ENCODE data around the gene OTX2. TPM values are rescaled to one million over a fixed set of nuclear protein-coding genes. Genes with fewer than 3 reads are reported as not detected.

OTX2 gene
- total RNA-seq, 1 experiment from 2014 or later = not detected

DNA sequence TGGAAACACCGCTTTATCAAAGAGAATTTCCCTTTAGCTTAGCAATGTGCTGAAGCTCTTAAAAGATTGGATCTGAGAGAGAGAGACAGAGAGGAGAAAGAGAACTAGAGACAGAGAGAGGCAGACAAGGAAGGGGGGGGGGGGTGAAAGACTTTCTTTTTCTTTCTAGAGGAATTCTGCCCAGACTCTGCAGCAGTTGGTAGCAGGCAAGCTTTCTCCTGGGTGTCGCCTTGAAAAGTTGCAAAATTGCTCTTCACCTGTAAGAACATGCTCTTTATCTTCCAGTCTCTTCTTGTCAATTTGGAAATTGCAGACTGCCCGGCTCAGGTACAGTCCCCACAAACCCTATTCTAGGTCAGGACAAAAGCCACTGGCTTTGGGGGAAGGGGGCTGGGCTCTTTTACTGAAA, 2.9 kb upstream of the OTX2 start (continued):
- no peak for TF ChIP-seq SRF (IDR thresholded peaks at IDR 0.05; ENCODE audit: low read depth)
- no peak for TF ChIP-seq ZNF274 (IDR thresholded peaks at IDR 0.05; ENCODE audit: low read depth, low read length)
- TF ChIP-seq YY1 (IDR thresholded peaks at IDR 0.05; ENCODE audit: extremely low read depth, insufficient replicate concordance, low read depth, low read length) = no peak
- TF ChIP-seq EGR1 (IDR thresholded peaks at IDR 0.05; ENCODE audit: low read depth) = no peak
- no peak for TF ChIP-seq TCF7L2 (IDR thresholded peaks at IDR 0.05; ENCODE audit: borderline replicate concordance, extremely low read depth, insufficient read depth, insufficient read length)
- TF ChIP-seq SIN3A (IDR thresholded peaks at IDR 0.05; ENCODE audit: low read depth) = no peak

DNA sequence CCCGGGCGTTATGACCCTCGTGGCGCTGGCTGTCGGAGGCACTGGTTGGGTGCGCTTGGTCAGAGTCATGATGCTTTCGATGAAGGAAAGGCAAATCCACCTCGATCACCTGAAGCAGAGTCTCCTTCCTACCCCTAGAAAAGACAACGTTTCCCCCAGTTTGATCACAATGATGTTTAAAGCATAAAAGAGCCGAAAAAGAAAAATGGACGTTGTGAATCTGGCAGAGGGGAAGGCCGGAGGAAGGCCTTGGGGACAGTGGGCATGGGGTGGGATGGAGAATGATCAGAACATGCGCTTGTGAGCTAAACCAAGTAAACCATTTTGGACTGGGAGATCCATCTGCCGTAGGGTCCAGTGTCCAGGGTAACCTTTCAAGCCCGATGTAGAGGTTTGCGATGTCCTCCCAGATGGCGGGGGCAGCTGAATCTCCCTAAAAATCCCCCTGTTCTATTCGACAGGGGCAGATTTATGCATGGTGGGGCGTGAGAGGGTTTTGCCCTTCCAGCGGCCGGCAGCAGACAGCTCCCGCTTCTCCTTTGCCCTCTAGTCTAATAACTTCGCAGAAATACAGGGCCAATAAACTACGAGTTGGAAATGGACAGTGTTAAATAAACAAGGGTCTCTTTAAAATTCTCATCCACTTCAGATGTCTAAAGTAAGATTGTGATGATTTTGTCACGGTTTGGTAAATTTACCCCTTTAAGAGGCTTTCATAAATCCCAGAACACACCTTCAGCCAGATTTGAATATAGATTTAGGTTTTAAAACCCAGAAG, 2.3 kb upstream of the OTX2 start:
- H4K20me1 ChIP-seq (ENCODE audit: insufficient read depth) = no peaks in the 10 kb centered on the region
- no TSS peak for BruUV-seq (replicated peaks)
- intact Hi-C loops (cut with micrococcal nuclease) = no loop called here
- no peak for ATAC-seq
- no peak overlapping the region for H3K27ac ChIP-seq (ENCODE audit: low read depth, low read length)
- H3K4me2 ChIP-seq (ENCODE audit: low read length) = no peak overlapping the region
- no peaks in the 10 kb centered on the region for H3K79me2 ChIP-seq (ENCODE audit: insufficient read depth, low read length)
- no peak for TF ChIP-seq ZFX (IDR thresholded peaks at IDR 0.05)
- TF ChIP-seq JUND (IDR thresholded peaks at IDR 0.05) = no peak
- TF ChIP-seq, protein P1, sequence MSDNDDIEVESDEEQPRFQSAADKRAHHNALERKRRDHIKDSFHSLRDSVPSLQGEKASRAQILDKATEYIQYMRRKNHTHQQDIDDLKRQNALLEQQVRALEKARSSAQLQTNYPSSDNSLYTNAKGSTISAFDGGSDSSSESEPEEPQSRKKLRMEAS (IDR thresholded peaks at IDR 0.05) = no peak
- no peak for TF ChIP-seq EZH2phosphoT487 (IDR thresholded peaks at IDR 0.05; ENCODE audit: borderline replicate concordance)
- no peak for TF ChIP-seq RAD21 (IDR thresholded peaks at IDR 0.05; ENCODE audit: low read depth)
- no peak for TF ChIP-seq CEBPB (IDR thresholded peaks at IDR 0.05; ENCODE audit: low read depth)
- TF ChIP-seq, protein P2, sequence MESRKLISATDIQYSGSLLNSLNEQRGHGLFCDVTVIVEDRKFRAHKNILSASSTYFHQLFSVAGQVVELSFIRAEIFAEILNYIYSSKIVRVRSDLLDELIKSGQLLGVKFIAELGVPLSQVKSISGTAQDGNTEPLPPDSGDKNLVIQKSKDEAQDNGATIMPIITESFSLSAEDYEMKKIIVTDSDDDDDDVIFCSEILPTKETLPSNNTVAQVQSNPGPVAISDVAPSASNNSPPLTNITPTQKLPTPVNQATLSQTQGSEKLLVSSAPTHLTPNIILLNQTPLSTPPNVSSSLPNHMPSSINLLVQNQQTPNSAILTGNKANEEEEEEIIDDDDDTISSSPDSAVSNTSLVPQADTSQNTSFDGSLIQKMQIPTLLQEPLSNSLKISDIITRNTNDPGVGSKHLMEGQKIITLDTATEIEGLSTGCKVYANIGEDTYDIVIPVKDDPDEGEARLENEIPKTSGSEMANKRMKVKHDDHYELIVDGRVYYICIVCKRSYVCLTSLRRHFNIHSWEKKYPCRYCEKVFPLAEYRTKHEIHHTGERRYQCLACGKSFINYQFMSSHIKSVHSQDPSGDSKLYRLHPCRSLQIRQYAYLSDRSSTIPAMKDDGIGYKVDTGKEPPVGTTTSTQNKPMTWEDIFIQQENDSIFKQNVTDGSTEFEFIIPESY (IDR thresholded peaks at IDR 0.05; ENCODE audit: extremely low read depth, insufficient replicate concordance, low read length) = no peak
- no peak for TF ChIP-seq POLR2A (IDR thresholded peaks at IDR 0.05; ENCODE audit: borderline replicate concordance, extremely low read depth, insufficient read depth, insufficient read length)
- no peak for TF ChIP-seq CBX3 (IDR thresholded peaks at IDR 0.05; ENCODE audit: low read depth)
- TF ChIP-seq EGR1 (IDR thresholded peaks at IDR 0.05; ENCODE audit: low read depth) = no peak
- TF ChIP-seq POLR2AphosphoS5 (IDR thresholded peaks at IDR 0.05; ENCODE audit: low read depth, low read length) = no peak
- no peak for TF ChIP-seq ZNF274 (IDR thresholded peaks at IDR 0.05; ENCODE audit: low read depth, low read length)
- TF ChIP-seq SIN3A (IDR thresholded peaks at IDR 0.05; ENCODE audit: low read depth) = no peak
- no peak for TF ChIP-seq SP1 (IDR thresholded peaks at IDR 0.05; ENCODE audit: low read depth)
- no peak for TF ChIP-seq EZH2 (IDR thresholded peaks at IDR 0.05)
- no peaks in the 10 kb centered on the region for H3K9me2 ChIP-seq (ENCODE audit: insufficient read depth)
- ChIA-PET CTCF (no interaction called here), POLR2A (interaction anchor here (0.6 kb wide), 1 partner anchor 224 kb away, joined by 3 read pairs; no protein-coding TSS in a partner anchor), RAD21 (ENCODE audit: low non-redundant PET in 1 of 2, low total read pairs in 2 of 2, uncharacterized antibody in 2 of 2, unreplicated experiment in 2 of 2) (no interaction called here)
- DNase-seq (ENCODE audit: low read depth, low spot score) = no peak
- H3K36me3 ChIP-seq (ENCODE audit: control insufficient read depth in 1 of 2, insufficient read depth in 2 of 2, low read length in 2 of 2) = no peaks in the 10 kb centered on the region
- no peak overlapping the region for H2AFZ ChIP-seq (ENCODE audit: low read depth, low read length, poor library complexity, severe bottlenecking)
- H3K4me1 ChIP-seq (ENCODE audit: control insufficient read depth in 1 of 2, insufficient read depth in 2 of 2, low read length in 2 of 2) = no peaks in the 10 kb centered on the region
- no peak overlapping the region for H3K4me3 ChIP-seq (replicated peaks in 1 of 2; ENCODE audit: low read depth in 1 of 2, low read length in 2 of 2)
- H3K9ac ChIP-seq (ENCODE audit: low read length) = no peak overlapping the region
- H3K9me3 ChIP-seq (ENCODE audit: control insufficient read depth in 1 of 2, insufficient read depth in 1 of 2, low read depth in 1 of 2, low read length in 2 of 2) = no peaks in the 10 kb centered on the region
- H3K27me3 ChIP-seq (ENCODE audit: insufficient read depth, low read length) = peaks cover 31% of the 10 kb centered on the region
